ENCODE measurements around the gene MRPS12. TPM values are rescaled to one million over a fixed set of nuclear protein-coding genes. Genes with fewer than 3 reads are reported as not detected.

MRPS12 gene
- total and polyA plus RNA-seq, 2 of the 13 experiments (the other 11 are each of a cell fraction or from before 2014, with no cell fraction given) = 27.5 to 54.8 TPM

- TF ChIP-seq ZBTB4 (CRISPR knock-in tag; IDR thresholded peaks at IDR 0.05; ENCODE audit: borderline replicate concordance) (no peak), ZNF292 (CRISPR knock-in tag; IDR thresholded peaks at IDR 0.05; ENCODE audit: borderline replicate concordance, low read depth) (no peak), FOSL2 (CRISPR knock-in tag; IDR thresholded peaks at IDR 0.05) (no peak), ZNF253 (CRISPR knock-in tag; IDR thresholded peaks at IDR 0.05; ENCODE audit: borderline replicate concordance) (no peak), ZNF275 (CRISPR knock-in tag; IDR thresholded peaks at IDR 0.05; ENCODE audit: borderline replicate concordance) (no peak), ZNF230 (CRISPR knock-in tag; IDR thresholded peaks at IDR 0.05) (no peak), ZNF580 (CRISPR knock-in tag; IDR thresholded peaks at IDR 0.05; ENCODE audit: borderline replicate concordance, low read depth) (peak; percentile 60; the same call in 1 of the 2 replicates), ZNF326 (CRISPR knock-in tag; IDR thresholded peaks at IDR 0.05; ENCODE audit: borderline replicate concordance) (no peak), ZNF382 (CRISPR knock-in tag; IDR thresholded peaks at IDR 0.05; ENCODE audit: borderline replicate concordance) (no peak), ZNF891 (CRISPR knock-in tag; IDR thresholded peaks at IDR 0.05) (no peak), ZNF564 (CRISPR knock-in tag; IDR thresholded peaks at IDR 0.05) (no peak), EED (CRISPR knock-in tag; IDR thresholded peaks at IDR 0.05) (0 out of 2 replicates have a peak, but pooled peaks have one; percentile 17), TOPORS (CRISPR knock-in tag; IDR thresholded peaks at IDR 0.05) (0 out of 2 replicates have a peak, but pooled peaks have one; percentile 16), GLI4 (CRISPR knock-in tag; IDR thresholded peaks at IDR 0.05; ENCODE audit: borderline replicate concordance) (no peak), RAD21 (CRISPR knock-in tag; IDR thresholded peaks at IDR 0.05) (peak; percentile 84), SNRNP70 (IDR thresholded peaks at IDR 0.05; ENCODE audit: low read depth, low read length) (no peak), UBTF (CRISPR knock-in tag; IDR thresholded peaks at IDR 0.05) (no peak), IRX3 (CRISPR knock-in tag; IDR thresholded peaks at IDR 0.05; ENCODE audit: borderline replicate concordance, low read depth) (no peak), ZFX (CRISPR knock-in tag; IDR thresholded peaks at IDR 0.05; ENCODE audit: low read depth) (peak; percentile 81), U2AF2 (IDR thresholded peaks at IDR 0.05; ENCODE audit: low read depth, low read length) (no peak)
Observed at GRCh38 chr19:38929929-38930775, 592 bp upstream of the MRPS12 start, which contains the start of gene SARS2 (continued).
